GM19438 (cell line): ENCODE data around the gene PPFIBP2.

Experiments
- ATAC-seq: cut with Tn5 transposase; IDR thresholded peaks from one replicate; pipeline ENCODE4 v1.9.1; 2021; ENCODE audit warnings: low read depth; ENCODE audit not compliant: unreplicated experiment

The PPFIBP2 gene

DNA sequence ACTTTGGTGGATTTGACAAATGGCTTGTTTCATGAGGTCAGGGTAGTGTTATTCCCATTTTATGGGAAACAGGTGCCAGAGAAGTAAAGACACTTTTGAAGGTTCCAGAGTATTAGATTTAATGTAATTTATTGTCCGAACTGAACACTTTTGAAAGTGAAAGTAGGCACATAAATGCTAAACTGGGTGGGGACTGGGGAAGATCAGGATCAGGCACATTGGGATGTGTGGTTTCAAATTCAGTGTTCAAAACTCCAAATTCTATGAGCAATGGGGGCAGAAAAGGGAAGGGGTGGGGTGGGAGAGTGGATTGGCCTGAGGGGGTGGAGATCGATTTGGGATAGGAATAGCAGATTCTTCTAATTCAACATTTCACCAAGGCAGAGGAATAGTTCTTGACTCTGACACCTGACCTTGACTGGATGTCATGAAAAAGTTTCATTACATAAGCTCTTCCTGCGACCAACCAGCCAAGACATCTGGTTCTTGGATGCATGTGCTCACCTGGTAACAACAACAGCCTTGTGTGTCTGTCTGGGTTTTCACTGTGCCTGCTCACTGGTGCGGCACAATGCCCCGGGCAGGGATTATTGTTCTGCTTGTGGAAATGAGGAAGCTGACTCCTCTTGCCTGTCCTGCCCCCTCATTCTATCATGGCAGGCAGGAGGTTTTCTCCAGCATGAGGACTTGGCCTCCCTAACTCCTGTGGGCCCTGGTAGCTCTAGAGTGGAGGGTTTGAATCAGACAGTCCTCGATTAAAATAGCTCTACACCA, 10.8 kb downstream of the PPFIBP2 start:
- no peak for ATAC-seq

DNA sequence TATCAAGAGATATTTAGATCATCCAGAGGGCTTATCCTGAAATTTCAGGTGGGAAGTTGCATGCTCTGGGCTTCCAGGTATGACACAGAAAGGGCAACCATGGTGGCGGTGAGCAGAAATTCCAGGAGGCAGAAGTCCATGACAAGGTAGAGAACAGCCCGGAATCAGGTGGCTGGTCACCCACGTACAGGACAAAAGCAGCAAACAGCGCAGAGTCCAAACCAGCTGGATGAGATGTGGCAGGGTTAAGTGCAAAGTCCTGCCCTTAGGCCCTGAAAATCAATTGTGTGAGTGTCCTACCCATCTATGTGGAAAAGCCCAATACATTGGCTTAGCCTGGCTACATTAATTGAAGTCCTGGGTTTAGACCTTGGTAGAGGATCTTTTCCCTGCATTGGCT, 11.6 kb downstream of the PPFIBP2 start:
- ATAC-seq = no peak

- no peak for ATAC-seq
Observed at GRCh38 chr11:7527029-7527428, 13.2 kb downstream of the PPFIBP2 start.

DNA sequence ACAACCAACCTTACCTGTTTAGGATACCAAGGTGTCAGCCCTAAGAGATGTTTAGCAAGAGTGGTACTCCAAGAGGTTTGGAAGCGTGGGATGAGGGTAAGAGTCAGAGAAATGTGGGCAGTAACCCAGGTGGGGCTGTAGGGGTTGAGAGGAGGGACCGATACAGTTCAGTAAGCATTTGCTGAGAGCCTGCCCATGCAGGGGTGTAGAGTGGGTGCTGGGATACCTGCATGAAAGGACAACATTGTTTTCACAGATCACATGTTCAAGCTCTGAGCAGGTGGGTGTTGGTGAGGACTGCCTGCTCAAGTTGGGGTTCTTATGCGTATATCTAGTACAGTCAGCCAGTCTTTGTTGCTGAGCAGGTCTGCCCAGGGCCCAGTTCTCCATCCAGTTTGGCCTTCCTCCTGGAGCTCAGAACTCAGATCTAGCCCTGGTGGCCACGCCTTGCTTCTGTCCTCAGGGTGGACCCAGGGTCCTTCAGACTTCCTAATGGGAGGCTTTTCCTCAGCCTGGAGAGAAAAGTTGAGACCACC, 14.8 kb downstream of the PPFIBP2 start:
- no peak for ATAC-seq

DNA sequence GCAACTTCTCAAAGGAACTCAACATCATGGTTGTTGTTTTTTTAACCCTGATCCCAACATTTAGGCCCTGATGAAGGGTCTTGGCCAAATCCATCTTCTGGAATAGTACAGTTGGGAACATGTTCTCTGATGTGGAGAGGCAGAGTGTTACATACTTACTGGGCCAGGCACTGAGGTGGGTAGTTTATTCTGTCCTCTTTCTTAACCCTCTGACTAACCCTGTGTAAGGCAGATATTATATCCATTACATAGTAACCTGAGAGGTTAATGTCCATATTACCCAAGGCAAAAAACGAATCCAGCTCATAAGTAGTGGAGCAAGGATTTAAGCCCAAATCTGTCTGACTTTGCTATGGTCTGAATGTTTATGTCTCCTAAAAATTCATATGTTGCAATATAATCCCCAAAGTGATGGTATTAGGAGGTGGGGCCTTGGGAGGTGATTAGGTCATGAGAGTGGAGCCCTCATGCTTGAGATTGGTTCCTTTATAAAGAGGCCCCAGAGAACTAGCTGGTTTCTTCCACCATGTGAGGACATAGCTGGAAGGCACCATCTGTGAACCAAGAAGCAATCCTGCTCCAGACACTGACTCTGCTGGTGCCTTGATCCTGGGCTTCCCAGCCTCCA, 16.3 kb downstream of the PPFIBP2 start:
- ATAC-seq = no peak

- ATAC-seq = no peak
Observed at GRCh38 chr11:7531011-7531410, 17.2 kb downstream of the PPFIBP2 start.

- no peak for ATAC-seq
Observed at GRCh38 chr11:7532405-7533145, 18.8 kb downstream of the PPFIBP2 start.

GRCh38 chr11:7533199-7534041, 19.6 kb downstream of the PPFIBP2 start:
- peak; percentile 41 for ATAC-seq

GRCh38 chr11:7534042-7534378, 20.2 kb downstream of the PPFIBP2 start:
- peak; percentile 63 for ATAC-seq

DNA sequence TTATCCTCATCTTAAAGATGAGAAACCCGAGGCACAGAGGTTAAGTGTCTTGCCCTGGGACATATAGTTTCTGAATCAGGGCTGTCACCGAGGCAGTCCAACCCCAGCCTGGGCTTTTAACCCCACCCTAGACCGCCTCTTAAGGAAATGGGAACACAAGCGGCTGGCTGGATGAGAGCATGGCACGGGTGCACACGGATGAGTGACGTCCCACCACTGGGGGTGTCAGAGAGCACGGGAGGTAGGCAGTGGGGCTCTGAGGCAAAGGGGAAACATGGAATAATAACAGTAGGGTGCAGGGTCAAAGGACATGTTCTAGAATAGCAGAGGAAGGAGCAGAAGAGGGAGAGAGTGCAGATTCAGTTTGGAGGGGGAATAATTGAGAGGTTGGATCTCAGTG, 22.3 kb downstream of the PPFIBP2 start:
- no peak for ATAC-seq

DNA sequence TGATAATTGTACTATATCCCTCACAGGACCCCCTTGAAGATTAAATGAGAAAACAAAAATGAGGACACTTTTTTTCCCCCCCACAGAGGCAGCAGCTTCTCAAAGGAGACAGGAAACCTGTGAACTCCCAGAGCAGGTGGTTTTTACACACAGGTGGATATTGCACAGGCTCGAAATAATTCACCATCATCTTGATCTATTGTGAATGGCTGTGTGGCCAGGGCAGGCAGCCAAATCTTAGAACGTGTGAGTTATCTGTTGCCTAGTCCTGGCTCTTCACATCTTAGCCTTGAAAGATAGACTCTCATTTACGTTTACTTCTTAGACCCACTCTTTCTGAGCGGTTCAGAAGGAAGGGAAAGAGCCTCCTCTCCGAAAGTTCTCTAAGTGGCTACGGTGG, 23.5 kb downstream of the PPFIBP2 start:
- no peak for ATAC-seq

GRCh38 chr11:7538031-7538430, 24.2 kb downstream of the PPFIBP2 start:
- no peak for ATAC-seq

DNA sequence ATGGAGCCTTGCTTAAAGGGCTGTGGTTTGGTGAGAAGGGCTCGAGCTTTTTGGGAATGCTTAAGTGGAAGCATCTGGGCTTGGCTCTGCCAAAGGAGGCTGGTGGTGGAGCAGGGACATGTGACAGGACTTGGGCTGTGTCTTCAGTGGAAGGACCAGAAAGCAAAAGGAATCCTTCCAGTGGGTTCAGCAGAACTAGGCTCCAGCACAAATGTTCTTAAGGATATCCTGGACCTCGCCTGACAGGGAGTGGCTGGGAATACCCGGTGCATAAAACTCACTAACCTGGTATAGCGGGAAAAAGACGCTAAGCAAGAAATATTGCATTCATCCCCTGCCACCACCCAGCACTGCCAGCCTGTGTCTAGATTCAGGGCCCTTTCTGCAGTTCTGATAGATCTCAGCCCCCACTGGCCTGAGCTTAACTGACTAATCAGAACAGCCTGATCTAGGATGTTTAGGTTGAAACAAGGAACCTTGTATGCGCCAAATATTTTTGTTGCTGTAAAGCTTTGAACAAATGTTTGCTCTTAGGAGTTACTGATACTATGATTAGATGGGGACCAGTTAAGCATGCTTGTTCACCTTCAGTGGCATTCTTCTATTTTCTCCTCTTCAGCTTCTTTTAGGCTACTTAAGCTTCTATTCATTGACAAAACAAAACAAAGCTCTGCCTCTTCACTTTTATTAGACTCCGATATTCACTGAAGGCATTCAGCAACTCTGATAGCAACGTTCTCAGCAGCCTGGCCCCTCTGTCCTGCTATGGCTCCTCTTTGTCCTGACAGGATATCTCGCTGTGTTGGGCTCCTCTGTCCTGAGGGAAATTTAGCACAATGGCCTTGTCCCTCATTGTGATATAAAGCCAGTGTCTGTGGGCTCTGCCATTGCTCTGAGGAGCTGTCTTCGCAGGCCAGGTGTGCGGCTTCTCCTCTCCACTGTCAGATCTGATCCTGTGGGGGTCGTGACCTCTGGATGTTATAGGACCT, 25.0 kb downstream of the PPFIBP2 start:
- ATAC-seq = no peak

GRCh38 chr11:7540830-7541555, 27.2 kb downstream of the PPFIBP2 start:
- ATAC-seq = no peak

DNA sequence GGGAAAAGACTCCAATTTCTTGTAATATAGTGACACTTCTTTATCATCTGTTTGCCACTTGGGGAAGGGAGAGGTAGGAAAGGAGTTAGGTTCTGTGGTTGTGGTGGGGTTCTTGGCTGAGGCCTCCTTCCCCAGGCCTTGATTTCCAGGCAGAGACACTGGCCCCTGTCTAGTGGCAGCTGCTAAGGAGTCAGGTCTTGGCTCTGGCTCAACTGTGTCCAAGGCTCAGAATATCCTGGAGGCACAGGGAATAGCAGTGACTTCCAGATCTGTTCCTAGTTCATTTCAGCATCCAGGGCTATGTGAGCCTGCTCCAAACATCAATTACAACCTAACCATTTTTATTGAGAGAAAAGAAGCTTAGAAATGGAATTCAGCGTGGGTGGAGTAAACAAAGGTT, 29.5 kb downstream of the PPFIBP2 start:
- ATAC-seq = no peak

DNA sequence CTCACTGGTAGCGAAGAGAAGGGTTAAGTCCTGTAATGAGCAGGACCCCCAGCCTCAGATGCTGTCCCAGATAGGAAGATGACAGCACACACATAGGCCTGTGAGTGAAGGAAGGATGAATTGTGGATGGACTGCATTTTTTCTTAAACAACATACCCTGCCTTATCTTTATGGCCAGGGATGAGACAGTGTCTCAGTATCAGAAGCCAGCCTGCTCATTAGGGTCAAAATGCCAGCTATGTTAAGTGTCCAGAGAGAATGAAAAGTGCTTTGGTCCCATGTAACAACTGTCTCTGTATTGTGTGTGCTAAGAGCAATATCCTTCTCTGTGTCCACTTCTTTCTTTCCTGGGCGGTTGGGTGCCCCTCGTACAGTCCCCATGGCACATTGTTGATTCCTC, 30.2 kb downstream of the PPFIBP2 start:
- ATAC-seq = no peak

GRCh38 chr11:7545611-7546010, 31.8 kb downstream of the PPFIBP2 start:
- ATAC-seq = no peak

- no peak for ATAC-seq
Observed at GRCh38 chr11:7546324-7546791, 32.6 kb downstream of the PPFIBP2 start.

DNA sequence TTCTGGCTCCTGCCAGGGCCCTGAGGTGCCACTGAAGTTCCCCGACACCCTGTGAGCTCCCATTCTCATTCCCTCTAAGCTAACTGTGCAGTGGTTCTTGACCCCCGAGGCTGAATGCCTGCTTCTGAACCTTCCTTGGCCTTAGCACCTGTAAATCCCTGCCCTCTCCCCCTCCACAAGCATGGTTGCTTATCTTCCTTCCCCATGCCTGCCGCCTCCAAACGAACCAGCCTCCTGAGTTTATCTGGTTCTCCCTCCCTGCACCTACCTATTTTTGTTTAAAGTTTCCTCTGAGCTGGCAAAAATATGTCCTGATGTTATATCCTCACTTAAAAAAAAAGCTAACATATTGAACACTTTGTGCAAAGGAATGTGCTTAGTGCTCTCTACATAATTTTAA, 33.9 kb downstream of the PPFIBP2 start:
- ATAC-seq = no peak
